Measurements from ENCODE around the gene CD74. TPM values are rescaled to one million over a fixed set of nuclear protein-coding genes. Genes with fewer than 3 reads are reported as not detected.

Gene CD74
- total and polyA plus RNA-seq, 2 of the 13 experiments (the other 11 are each of a cell fraction or from before 2014, with no cell fraction given) = 34.1 to 84.4 TPM

DNA sequence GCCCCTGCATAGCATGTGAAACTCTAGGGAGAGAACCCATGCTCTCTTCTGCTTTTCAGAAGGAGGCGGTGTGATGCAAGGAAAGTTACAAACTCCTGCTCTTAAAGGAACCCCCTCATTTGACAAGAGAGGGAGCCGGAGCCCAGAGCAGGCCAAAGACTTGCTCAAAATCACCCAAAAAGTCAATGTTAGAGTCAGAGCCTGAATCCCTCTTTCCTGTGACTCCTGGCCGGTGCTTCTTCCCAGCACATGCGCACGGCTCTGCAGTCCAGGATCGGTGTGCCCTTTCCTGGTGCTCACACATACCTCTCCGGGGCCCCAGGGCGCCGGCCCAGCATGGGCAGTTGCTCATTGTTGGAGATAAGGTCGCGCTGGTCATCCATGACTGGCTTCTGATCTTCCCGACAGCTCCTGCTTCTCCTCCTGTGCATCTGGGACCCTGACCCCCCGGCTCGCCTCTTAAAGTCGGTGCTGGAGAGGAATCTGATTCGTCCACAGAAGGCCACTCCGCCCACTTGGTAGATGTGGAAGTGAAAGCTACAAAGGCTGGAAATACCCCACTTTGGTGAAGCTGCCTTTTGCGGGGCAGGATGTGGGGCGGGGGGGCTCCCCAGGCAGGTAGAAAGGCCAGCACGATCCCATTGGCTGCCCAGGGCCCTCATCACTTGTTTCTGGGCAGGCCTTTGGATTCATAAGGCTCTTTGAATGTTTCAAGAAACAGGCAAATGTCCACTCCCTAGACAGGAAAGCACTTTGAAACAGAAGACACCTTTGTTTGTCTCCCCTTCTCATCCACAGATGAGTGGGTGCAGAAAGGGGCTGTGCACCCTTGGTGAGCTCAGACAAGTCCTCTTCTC lies at the start of gene CD74 (continued):
- TF ChIP-seq, protein P1, sequence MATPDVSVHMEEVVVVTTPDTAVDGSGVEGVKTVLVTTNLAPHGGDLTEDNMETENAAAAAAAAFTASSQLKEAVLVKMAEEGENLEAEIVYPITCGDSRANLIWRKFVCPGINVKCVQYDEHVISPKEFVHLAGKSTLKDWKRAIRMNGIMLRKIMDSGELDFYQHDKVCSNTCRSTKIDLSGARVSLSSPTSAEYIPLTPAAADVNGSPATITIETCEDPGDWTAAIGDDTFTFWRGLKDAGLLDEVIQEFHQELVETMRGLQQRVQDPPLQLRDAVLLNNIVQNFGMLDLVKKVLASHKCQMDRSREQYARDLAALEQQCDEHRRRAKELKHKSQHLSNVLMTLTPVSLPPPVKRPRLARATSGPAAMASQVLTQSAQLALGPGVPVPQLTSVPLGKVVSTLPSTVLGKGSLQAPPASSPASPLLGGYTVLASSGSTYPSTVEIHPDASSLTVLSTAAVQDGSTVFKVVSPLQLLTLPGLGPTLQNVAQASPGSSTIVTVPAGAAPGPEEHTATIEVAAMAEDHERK (CRISPR knock-in tag; IDR thresholded peaks at IDR 0.05; ENCODE audit: low read depth) = no peak
- TF ChIP-seq ELF1 (CRISPR knock-in tag; IDR thresholded peaks at IDR 0.05) = peak; percentile 39; the same call in 1 of the 2 replicates
- no peak for TF ChIP-seq CENPX (CRISPR knock-in tag; IDR thresholded peaks at IDR 0.05)
- TF ChIP-seq, protein P2, sequence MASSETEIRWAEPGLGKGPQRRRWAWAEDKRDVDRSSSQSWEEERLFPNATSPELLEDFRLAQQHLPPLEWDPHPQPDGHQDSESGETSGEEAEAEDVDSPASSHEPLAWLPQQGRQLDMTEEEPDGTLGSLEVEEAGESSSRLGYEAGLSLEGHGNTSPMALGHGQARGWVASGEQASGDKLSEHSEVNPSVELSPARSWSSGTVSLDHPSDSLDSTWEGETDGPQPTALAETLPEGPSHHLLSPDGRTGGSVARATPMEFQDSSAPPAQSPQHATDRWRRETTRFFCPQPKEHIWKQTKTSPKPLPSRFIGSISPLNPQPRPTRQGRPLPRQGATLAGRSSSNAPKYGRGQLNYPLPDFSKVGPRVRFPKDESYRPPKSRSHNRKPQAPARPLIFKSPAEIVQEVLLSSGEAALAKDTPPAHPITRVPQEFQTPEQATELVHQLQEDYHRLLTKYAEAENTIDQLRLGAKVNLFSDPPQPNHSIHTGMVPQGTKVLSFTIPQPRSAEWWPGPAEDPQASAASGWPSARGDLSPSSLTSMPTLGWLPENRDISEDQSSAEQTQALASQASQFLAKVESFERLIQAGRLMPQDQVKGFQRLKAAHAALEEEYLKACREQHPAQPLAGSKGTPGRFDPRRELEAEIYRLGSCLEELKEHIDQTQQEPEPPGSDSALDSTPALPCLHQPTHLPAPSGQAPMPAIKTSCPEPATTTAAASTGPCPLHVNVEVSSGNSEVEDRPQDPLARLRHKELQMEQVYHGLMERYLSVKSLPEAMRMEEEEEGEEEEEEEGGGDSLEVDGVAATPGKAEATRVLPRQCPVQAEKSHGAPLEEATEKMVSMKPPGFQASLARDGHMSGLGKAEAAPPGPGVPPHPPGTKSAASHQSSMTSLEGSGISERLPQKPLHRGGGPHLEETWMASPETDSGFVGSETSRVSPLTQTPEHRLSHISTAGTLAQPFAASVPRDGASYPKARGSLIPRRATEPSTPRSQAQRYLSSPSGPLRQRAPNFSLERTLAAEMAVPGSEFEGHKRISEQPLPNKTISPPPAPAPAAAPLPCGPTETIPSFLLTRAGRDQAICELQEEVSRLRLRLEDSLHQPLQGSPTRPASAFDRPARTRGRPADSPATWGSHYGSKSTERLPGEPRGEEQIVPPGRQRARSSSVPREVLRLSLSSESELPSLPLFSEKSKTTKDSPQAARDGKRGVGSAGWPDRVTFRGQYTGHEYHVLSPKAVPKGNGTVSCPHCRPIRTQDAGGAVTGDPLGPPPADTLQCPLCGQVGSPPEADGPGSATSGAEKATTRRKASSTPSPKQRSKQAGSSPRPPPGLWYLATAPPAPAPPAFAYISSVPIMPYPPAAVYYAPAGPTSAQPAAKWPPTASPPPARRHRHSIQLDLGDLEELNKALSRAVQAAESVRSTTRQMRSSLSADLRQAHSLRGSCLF (CRISPR knock-in tag; IDR thresholded peaks at IDR 0.05; ENCODE audit: borderline replicate concordance) = no peak
- no peak for TF ChIP-seq XBP1 (CRISPR knock-in tag; IDR thresholded peaks at IDR 0.05)
- TF ChIP-seq GABPA (IDR thresholded peaks at IDR 0.05; ENCODE audit: low read depth, low read length) = no peak
- no peak for TF ChIP-seq GABPA (CRISPR knock-in tag; IDR thresholded peaks at IDR 0.05; ENCODE audit: low read depth)
- no peak for TF ChIP-seq ZNF430 (CRISPR knock-in tag; IDR thresholded peaks at IDR 0.05)
- no peak for TF ChIP-seq MYNN (CRISPR knock-in tag; IDR thresholded peaks at IDR 0.05; ENCODE audit: low read depth)
- no peak for TF ChIP-seq RAD21 (CRISPR knock-in tag; IDR thresholded peaks at IDR 0.05)
- TF ChIP-seq, protein P3, sequence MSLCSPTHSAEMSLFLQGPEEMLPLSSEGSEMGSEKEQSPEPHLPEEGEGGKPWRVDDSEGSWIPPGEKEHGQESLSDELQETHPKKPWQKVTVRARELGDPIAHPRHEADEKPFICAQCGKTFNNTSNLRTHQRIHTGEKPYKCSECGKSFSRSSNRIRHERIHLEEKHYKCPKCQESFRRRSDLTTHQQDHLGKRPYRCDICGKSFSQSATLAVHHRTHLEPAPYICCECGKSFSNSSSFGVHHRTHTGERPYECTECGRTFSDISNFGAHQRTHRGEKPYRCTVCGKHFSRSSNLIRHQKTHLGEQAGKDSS (CRISPR knock-in tag; IDR thresholded peaks at IDR 0.05; ENCODE audit: borderline replicate concordance, low read depth) = peak; percentile 42; the same call in 1 of the 2 replicates
- TF ChIP-seq ZSCAN12 (CRISPR knock-in tag; IDR thresholded peaks at IDR 0.05) = no peak
- TF ChIP-seq POLR2AphosphoS2 (IDR thresholded peaks at IDR 0.05; ENCODE audit: low read depth, low read length) = no peak
- TF ChIP-seq FOXC1 (CRISPR knock-in tag; IDR thresholded peaks at IDR 0.05; ENCODE audit: borderline replicate concordance) = 0 out of 2 replicates have a peak, but pooled peaks have one; percentile 44
- peak; percentile 55; the same call in 1 of the 2 replicates for TF ChIP-seq PHF8 (CRISPR knock-in tag; IDR thresholded peaks at IDR 0.05)
- TF ChIP-seq PTBP1 (IDR thresholded peaks at IDR 0.05; ENCODE audit: low read depth, low read length, poor library complexity, severe bottlenecking) = no peak
- peak; percentile 71; the same call in 1 of the 2 replicates for TF ChIP-seq ZNF768 (CRISPR knock-in tag; IDR thresholded peaks at IDR 0.05)
- TF ChIP-seq, protein P4, sequence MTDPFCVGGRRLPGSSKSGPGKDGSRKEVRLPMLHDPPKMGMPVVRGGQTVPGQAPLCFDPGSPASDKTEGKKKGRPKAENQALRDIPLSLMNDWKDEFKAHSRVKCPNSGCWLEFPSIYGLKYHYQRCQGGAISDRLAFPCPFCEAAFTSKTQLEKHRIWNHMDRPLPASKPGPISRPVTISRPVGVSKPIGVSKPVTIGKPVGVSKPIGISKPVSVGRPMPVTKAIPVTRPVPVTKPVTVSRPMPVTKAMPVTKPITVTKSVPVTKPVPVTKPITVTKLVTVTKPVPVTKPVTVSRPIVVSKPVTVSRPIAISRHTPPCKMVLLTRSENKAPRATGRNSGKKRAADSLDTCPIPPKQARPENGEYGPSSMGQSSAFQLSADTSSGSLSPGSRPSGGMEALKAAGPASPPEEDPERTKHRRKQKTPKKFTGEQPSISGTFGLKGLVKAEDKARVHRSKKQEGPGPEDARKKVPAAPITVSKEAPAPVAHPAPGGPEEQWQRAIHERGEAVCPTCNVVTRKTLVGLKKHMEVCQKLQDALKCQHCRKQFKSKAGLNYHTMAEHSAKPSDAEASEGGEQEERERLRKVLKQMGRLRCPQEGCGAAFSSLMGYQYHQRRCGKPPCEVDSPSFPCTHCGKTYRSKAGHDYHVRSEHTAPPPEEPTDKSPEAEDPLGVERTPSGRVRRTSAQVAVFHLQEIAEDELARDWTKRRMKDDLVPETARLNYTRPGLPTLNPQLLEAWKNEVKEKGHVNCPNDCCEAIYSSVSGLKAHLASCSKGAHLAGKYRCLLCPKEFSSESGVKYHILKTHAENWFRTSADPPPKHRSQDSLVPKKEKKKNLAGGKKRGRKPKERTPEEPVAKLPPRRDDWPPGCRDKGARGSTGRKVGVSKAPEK (CRISPR knock-in tag; IDR thresholded peaks at IDR 0.05; ENCODE audit: borderline replicate concordance) = peak; percentile 85; the same call in 1 of the 2 replicates
- no peak for TF ChIP-seq ZNF644 (CRISPR knock-in tag; IDR thresholded peaks at IDR 0.05; ENCODE audit: low read depth)

Measured in HepG2 (cell line).